SK-N-MC (cell line): ENCODE measurements around the gene OR10C1.

Source experiments
- DNase-seq: peaks from one replicate; pipeline ENCODE4 v3.0.0-alpha.2; 2011; ENCODE audit warnings: low read depth, low spot score
- H3K27ac ChIP-seq: fragments of 200-600 bp; sonication (generic); 2 replicates; pipeline ENCODE4 v1.5.1; 2016; ENCODE audit warnings: mixed run types
- H3K36me3 ChIP-seq: fragments of 200-600 bp; sonication (generic); 2 replicates; pipeline ENCODE4 v1.6.1; 2017; ENCODE audit warnings: antibody characterized with exemption, low read length, mixed read lengths; ENCODE audit not compliant: insufficient read depth
- H3K4me3 ChIP-seq: fragments of 200-600 bp; sonication (generic); 2 replicates; pipeline ENCODE4 v1.5.1; 2016
- H3K9ac ChIP-seq: fragments of 200-600 bp; sonication (generic); 2 replicates; pipeline ENCODE4 v1.8.0; 2017; ENCODE audit warnings: mixed run types, mixed read lengths; ENCODE audit not compliant: insufficient read length
- H3K9me3 ChIP-seq: fragments of 200-600 bp; sonication (generic); 2 replicates; pipeline ENCODE4 v1.6.1; 2017; ENCODE audit warnings: low read depth, mild to moderate bottlenecking, antibody characterized with exemption, low read length, moderate library complexity, mixed read lengths
- EZH2 ChIP-seq: fragments of 200-600 bp; sonication (generic); IDR thresholded peaks from one replicate; pipeline ENCODE4 v1.6.1; 2017; ENCODE audit warnings: antibody characterized with exemption
- FOXP2 ChIP-seq: optimal IDR thresholded peaks from 2 replicates; pipeline ENCODE3; 2011; ENCODE audit warnings: mild to moderate bottlenecking, moderate library complexity; ENCODE audit not compliant: insufficient read depth; ENCODE audit errors: extremely low read length, control extremely low read depth
- POLR2AphosphoS5 ChIP-seq: IDR thresholded peaks from 2 replicates; pipeline ENCODE4 v1.6.1; 2012; ENCODE audit warnings: mild to moderate bottlenecking, low read depth, low read length, borderline replicate concordance

OR10C1 gene, protein sequence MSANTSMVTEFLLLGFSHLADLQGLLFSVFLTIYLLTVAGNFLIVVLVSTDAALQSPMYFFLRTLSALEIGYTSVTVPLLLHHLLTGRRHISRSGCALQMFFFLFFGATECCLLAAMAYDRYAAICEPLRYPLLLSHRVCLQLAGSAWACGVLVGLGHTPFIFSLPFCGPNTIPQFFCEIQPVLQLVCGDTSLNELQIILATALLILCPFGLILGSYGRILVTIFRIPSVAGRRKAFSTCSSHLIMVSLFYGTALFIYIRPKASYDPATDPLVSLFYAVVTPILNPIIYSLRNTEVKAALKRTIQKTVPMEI

GRCh38 chr6:29439006-29439405 lies at the start of gene OR10C1:
TSS of gene OR10C1 (plus strand) at chr6:29439306. CDS start at chr6:29440016, 710 bp downstream.
- DNase-seq: no peak
- H3K27ac ChIP-seq: no peak within 1 kb of the TSS
- no peaks in the 10 kb centered on the region for H3K9me3 ChIP-seq
- H3K36me3 ChIP-seq: no peaks in the 10 kb centered on the region
- H3K9ac ChIP-seq: no peak within 1 kb of the TSS
- H3K4me3 ChIP-seq: no peak within 1 kb of the TSS
- TF ChIP-seq FOXP2: no peak
- no peak for TF ChIP-seq POLR2AphosphoS5
- no peak for TF ChIP-seq EZH2

GRCh38 chr6:29395331-29395730 lies 43.8 kb upstream of the OR10C1 start, which contains the start of gene OR12D2:
TSS of gene OR12D2 (plus strand) at chr6:29395631. CDS start at chr6:29396700, 1,069 bp downstream.
- H3K36me3 ChIP-seq: no peaks in the 10 kb centered on the region
- TF ChIP-seq POLR2AphosphoS5: no peak
- no peak within 1 kb of the TSS for H3K9ac ChIP-seq
- DNase-seq: no peak
- H3K27ac ChIP-seq: no peak within 1 kb of the TSS
- no peaks in the 10 kb centered on the region for H3K9me3 ChIP-seq
- H3K4me3 ChIP-seq: no peak within 1 kb of the TSS

DNA sequence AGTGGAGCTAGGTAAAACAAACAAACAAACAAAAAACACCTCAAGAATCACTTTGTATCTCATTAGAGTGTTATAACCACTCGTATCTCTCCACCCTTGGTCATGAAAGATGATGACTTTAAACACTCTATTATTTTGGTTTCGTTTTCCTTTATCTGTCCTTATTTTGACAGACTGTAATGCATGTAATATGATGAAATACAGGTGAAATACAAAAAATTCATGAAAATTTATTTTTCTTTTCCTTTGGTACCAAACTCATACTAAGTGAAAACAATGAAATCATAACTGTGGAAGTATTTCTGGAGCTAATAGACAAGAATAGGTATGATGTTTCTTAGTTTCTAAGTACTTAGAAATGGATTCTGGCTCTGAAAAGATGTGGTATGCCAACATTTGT lies 39.6 kb upstream of the OR10C1 start:
- DNase-seq: no peak
- H3K27ac ChIP-seq: no peak overlapping the region
- no peak for TF ChIP-seq POLR2AphosphoS5
- TF ChIP-seq EZH2: no peak
- TF ChIP-seq FOXP2: no peak
- no peak overlapping the region for H3K4me3 ChIP-seq
- no peaks in the 10 kb centered on the region for H3K36me3 ChIP-seq
- H3K9ac ChIP-seq: no peak overlapping the region
- no peaks in the 10 kb centered on the region for H3K9me3 ChIP-seq

DNA sequence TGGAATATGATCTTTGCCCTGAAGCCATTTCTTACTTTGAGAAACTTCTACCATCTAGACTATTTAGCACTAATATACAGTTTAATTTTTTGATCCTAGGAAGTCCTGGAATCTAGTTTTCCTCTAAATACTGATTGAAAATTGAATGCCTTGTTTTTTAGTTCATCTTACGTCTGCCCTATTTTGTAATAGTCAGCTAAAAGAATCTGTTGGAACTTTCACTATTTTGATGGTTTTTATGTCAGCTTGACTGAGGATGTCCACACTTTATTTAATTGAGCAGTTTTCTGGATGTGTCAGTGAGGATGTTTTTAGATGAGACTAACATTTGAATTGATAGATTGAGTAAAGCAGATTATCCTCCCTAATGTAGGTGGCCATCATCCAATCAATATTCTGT lies 35.3 kb upstream of the OR10C1 start:
- Histone ChIP-seq H3K4me3 (no peak overlapping the region), H3K27ac (no peak overlapping the region), H3K9me3 (no peaks in the 10 kb centered on the region), H3K36me3 (no peaks in the 10 kb centered on the region), H3K9ac (no peak overlapping the region)
- DNase-seq: no peak
- TF ChIP-seq POLR2AphosphoS5: no peak
- no peak for TF ChIP-seq EZH2
- TF ChIP-seq FOXP2: no peak

- no peak for TF ChIP-seq EZH2
- no peak for TF ChIP-seq POLR2AphosphoS5
- no peak for TF ChIP-seq FOXP2
- no peaks in the 10 kb centered on the region for H3K36me3 ChIP-seq
- no peak within 1 kb of the TSS for H3K4me3 ChIP-seq
- H3K27ac ChIP-seq: no peak within 1 kb of the TSS
- H3K9ac ChIP-seq: no peak within 1 kb of the TSS
- no peak for DNase-seq
- H3K9me3 ChIP-seq: no peaks in the 10 kb centered on the region
These were observed 24.5 kb upstream of the OR10C1 start, which contains the start of gene OR12D1 for GRCh38 chr6:29414588-29414987. TSS of gene OR12D1 (plus strand) at chr6:29414928.

- Histone ChIP-seq H3K9me3 (no peaks in the 10 kb centered on the region), H3K4me3 (no peak overlapping the region), H3K9ac (no peak overlapping the region), H3K27ac (no peak overlapping the region), H3K36me3 (no peaks in the 10 kb centered on the region)
- DNase-seq: no peak
- no peak for TF ChIP-seq FOXP2
- TF ChIP-seq POLR2AphosphoS5: no peak
- TF ChIP-seq EZH2: no peak
These were observed 19.6 kb upstream of the OR10C1 start for GRCh38 chr6:29419516-29419915.

DNA sequence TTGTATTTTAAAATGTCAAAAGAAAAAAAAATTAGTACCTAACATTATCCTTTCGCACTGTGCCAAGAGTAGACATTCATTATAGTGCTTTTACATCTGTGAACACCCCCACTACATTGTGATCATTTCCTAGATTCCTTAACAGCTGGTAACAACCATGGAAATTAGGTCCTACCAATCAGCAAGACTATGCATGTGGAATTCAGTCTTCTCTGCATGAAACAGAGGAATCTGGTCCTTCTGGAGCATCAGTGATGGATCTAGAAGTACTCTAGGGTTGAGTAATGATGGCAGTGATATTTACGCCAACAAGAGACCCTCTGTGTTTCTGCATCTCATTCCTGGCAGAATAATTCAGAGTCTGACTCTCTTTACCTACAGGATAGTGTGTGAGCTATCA lies 14.9 kb upstream of the OR10C1 start:
- no peak overlapping the region for H3K27ac ChIP-seq
- no peaks in the 10 kb centered on the region for H3K36me3 ChIP-seq
- no peak for DNase-seq
- H3K9me3 ChIP-seq: no peaks in the 10 kb centered on the region
- TF ChIP-seq EZH2: no peak
- TF ChIP-seq POLR2AphosphoS5: no peak
- no peak for TF ChIP-seq FOXP2
- H3K9ac ChIP-seq: no peak overlapping the region
- H3K4me3 ChIP-seq: no peak overlapping the region

DNA sequence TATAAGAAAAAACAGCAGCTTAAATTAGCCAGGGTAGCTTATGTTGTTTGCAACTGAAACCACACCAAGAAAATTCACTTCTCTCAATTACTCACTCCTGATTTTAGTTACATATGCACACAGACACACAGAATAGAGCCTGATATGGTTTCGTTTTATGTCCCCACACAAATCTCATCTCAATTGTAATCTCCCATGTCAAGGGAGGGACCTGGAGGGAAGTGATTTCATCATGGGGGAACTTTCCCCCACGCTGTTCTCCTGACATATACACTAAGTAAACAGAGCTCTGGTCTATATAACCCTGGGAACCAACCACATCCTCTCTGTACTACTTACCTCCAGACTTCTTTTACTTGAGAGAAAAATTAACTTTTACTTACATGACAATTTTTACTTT lies 14.5 kb upstream of the OR10C1 start:
- no peaks in the 10 kb centered on the region for H3K9me3 ChIP-seq
- no peak for TF ChIP-seq POLR2AphosphoS5
- TF ChIP-seq EZH2: no peak
- TF ChIP-seq FOXP2: no peak
- DNase-seq: no peak

GRCh38 chr6:29425075-29425474 lies 14.0 kb upstream of the OR10C1 start:
- no peak for DNase-seq
- Histone ChIP-seq H3K9me3 (no peaks in the 10 kb centered on the region), H3K27ac (no peak overlapping the region), H3K9ac (no peak overlapping the region), H3K4me3 (no peak overlapping the region), H3K36me3 (no peaks in the 10 kb centered on the region)
- no peak for TF ChIP-seq POLR2AphosphoS5
- TF ChIP-seq FOXP2: no peak
- TF ChIP-seq EZH2: no peak

More for the DNA sequence above, 14.5 kb upstream of the OR10C1 start:
- Histone ChIP-seq H3K4me3 (no peak overlapping the region), H3K36me3 (no peaks in the 10 kb centered on the region), H3K27ac (no peak overlapping the region), H3K9ac (no peak overlapping the region)
